ENCODE measurements around the gene SLC51B.

SLC51B gene

DNA sequence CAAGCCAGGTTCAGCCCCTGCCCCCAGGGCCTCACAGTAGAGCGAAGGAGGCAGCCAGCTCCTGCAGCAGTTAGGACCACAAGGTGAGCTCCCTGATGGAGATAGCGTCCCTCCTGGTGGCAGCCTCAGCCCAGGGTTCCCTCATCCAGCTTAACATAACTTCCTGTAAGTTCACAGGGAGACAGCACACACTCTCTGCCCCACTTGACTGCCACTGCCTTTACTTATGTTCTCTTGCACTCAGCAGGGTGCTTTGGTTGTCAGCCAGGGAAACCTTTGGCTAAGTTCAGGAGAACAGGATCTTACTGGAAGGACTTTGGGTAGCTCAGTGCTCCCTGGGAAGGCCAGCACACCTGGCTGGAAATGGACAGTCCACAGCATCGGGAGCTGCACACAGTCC lies 42.2 kb downstream of the SLC51B start:
- TF ChIP-seq, protein P1, sequence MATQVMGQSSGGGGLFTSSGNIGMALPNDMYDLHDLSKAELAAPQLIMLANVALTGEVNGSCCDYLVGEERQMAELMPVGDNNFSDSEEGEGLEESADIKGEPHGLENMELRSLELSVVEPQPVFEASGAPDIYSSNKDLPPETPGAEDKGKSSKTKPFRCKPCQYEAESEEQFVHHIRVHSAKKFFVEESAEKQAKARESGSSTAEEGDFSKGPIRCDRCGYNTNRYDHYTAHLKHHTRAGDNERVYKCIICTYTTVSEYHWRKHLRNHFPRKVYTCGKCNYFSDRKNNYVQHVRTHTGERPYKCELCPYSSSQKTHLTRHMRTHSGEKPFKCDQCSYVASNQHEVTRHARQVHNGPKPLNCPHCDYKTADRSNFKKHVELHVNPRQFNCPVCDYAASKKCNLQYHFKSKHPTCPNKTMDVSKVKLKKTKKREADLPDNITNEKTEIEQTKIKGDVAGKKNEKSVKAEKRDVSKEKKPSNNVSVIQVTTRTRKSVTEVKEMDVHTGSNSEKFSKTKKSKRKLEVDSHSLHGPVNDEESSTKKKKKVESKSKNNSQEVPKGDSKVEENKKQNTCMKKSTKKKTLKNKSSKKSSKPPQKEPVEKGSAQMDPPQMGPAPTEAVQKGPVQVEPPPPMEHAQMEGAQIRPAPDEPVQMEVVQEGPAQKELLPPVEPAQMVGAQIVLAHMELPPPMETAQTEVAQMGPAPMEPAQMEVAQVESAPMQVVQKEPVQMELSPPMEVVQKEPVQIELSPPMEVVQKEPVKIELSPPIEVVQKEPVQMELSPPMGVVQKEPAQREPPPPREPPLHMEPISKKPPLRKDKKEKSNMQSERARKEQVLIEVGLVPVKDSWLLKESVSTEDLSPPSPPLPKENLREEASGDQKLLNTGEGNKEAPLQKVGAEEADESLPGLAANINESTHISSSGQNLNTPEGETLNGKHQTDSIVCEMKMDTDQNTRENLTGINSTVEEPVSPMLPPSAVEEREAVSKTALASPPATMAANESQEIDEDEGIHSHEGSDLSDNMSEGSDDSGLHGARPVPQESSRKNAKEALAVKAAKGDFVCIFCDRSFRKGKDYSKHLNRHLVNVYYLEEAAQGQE (IDR thresholded peaks at IDR 0.05; ENCODE audit: insufficient read depth in 1 of 2, low read depth in 2 of 2, low read length in 2 of 2): no peak
- no peak for TF ChIP-seq TAF1 (IDR thresholded peaks at IDR 0.05; ENCODE audit: borderline replicate concordance, insufficient read depth, low read length)
- no peak for TF ChIP-seq POLR2AphosphoS5 (IDR thresholded peaks at IDR 0.05; ENCODE audit: low read depth, low read length)
- no peak for TF ChIP-seq SIN3A (IDR thresholded peaks at IDR 0.05; ENCODE audit: borderline replicate concordance, insufficient read depth, low read length)
- no peak for TF ChIP-seq FOXP2 (optimal IDR thresholded peaks at IDR 0.05; ENCODE audit: borderline replicate concordance, extremely low read depth, extremely low read length, insufficient read depth)

DNA sequence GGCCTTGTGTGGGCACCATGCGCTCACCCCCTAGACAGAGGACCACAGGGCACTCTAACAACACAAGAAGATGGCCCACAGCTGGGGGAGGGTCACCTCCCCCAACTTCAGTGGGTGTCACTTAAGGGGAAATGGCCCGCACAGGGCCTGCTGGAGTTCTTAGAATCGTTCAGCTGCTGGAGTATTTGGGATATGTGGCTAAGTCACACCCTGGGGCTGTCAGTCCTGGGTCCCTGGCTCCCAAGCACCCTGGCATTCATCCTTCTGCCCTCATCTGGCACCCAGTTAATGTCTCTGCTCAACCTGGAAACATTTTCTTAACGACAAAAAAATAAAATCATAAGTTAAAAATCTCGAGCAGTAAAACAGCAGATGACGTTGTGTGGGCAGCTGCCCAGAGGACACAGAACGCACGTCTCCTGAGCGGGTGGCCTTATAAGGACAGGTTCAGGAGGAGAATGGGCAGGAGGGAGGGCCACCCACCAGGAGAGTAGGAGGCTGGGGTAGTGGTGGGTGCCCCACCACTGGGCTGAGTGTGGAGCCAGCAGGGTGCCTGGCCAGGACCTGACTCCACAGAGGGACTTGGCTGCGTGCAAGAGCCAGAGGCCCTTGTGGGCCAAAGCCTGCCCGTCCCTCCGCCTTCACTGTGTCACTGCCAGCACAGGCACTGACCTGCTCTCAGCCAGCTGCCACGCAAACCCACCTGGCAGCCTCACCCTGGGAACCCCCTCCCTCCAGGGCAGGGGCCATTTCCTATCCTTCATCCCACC lies 42.9 kb downstream of the SLC51B start:
- TF ChIP-seq SIN3A (IDR thresholded peaks at IDR 0.05; ENCODE audit: borderline replicate concordance, insufficient read depth, low read length) (no peak), TAF1 (IDR thresholded peaks at IDR 0.05; ENCODE audit: borderline replicate concordance, insufficient read depth, low read length) (no peak), FOXP2 (optimal IDR thresholded peaks at IDR 0.05; ENCODE audit: borderline replicate concordance, extremely low read depth, extremely low read length, insufficient read depth) (no peak), POLR2AphosphoS5 (IDR thresholded peaks at IDR 0.05; ENCODE audit: low read depth, low read length) (no peak)
- TF ChIP-seq, protein P1 (IDR thresholded peaks at IDR 0.05; ENCODE audit: insufficient read depth in 1 of 2, low read depth in 2 of 2, low read length in 2 of 2): no peak

DNA sequence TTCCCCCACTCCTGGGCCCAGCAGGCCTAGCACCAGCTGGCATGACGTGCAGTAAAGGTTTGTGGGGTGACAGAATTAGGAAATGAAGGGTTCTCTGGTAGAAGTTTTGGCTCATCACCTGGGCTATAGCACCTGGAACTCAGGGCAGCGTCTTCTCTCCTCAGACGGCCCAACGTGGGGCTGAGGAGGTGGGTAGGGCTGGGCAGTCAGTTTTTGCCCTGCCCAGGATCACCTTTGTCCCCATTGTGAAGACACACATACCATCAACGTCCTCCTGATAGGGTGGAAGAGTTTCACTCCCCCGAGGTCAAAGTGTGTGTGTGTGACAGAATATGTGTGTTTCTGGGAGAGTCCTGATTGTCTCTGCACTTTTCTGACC lies 43.4 kb downstream of the SLC51B start:
- no peak for TF ChIP-seq FOXP2 (optimal IDR thresholded peaks at IDR 0.05; ENCODE audit: borderline replicate concordance, extremely low read depth, extremely low read length, insufficient read depth)
- TF ChIP-seq POLR2AphosphoS5 (IDR thresholded peaks at IDR 0.05; ENCODE audit: low read depth, low read length): no peak
- TF ChIP-seq, protein P1 (IDR thresholded peaks at IDR 0.05; ENCODE audit: insufficient read depth in 1 of 2, low read depth in 2 of 2, low read length in 2 of 2): no peak
- TF ChIP-seq TAF1 (IDR thresholded peaks at IDR 0.05; ENCODE audit: borderline replicate concordance, insufficient read depth, low read length): no peak
- TF ChIP-seq SIN3A (IDR thresholded peaks at IDR 0.05; ENCODE audit: borderline replicate concordance, insufficient read depth, low read length): no peak

DNA sequence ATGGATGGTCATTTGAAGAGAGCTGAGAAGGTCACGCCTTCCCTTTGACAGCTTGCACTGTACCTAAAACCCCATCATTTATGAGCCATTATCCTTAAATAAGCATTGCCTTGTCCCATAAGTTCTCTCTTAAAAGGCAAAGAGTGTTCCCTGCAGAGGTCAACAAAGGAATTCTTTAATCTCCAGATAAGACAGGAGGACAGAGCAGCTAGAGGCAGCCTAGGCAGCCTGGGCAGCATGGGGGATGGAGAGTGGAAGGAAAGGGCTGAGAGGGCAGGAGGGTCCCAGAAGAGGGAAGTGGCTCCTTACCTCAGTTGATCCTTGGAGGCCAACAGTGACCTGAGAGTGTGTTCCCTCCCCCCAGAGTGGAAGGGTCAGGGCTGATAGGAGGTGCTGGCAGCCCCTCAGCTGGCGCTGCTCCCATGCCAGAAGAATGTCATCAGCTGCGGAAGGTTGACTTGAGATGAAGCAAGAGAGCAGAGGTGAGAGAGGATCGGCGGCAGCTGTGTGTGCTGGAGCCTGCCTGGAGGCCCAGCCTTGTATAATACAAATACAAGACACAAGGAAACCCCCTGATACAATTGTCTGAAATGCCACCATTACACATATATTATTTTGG lies 44.1 kb downstream of the SLC51B start:
- TF ChIP-seq, protein P1 (IDR thresholded peaks at IDR 0.05; ENCODE audit: insufficient read depth in 1 of 2, low read depth in 2 of 2, low read length in 2 of 2): no peak
- no peak for TF ChIP-seq FOXP2 (optimal IDR thresholded peaks at IDR 0.05; ENCODE audit: borderline replicate concordance, extremely low read depth, extremely low read length, insufficient read depth)
